Measurements from ENCODE around the gene IGF1R.

- no peak for TF ChIP-seq POLR2A (IDR thresholded peaks at IDR 0.05; ENCODE audit: low read length)
- TF ChIP-seq GATA1 (IDR thresholded peaks at IDR 0.05; ENCODE audit: low read depth, low read length), result no peak
Observed at GRCh38 chr15:98635848-98636247, 12.5 kb upstream of the IGF1R start.
